Placental epithelial cell (primary cell): ENCODE measurements around the gene PDCD5. TPM values are rescaled to one million over a fixed set of nuclear protein-coding genes. Genes with fewer than 3 reads are reported as not detected.
A peak's percentile ranks its signal among the peaks of the same experiment; 100 is the strongest.

Experiments used
- small RNA-seq: library from RNA; depleted of rRNA; stranded (forward); fragments of <200 nt; gene quantifications from one replicate; pipeline ENCODE3, GENCODE V24; 2012
- total RNA-seq: library from RNA; depleted of rRNA; stranded (reverse); fragments of >200 nt; gene quantifications from 2 replicates; pipeline ENCODE4 v1.2.3, GENCODE V29; 2012

The PDCD5 gene, protein sequence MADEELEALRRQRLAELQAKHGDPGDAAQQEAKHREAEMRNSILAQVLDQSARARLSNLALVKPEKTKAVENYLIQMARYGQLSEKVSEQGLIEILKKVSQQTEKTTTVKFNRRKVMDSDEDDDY
- 36.1 and 50.3 TPM in 2 replicates for total RNA-seq

DNA sequence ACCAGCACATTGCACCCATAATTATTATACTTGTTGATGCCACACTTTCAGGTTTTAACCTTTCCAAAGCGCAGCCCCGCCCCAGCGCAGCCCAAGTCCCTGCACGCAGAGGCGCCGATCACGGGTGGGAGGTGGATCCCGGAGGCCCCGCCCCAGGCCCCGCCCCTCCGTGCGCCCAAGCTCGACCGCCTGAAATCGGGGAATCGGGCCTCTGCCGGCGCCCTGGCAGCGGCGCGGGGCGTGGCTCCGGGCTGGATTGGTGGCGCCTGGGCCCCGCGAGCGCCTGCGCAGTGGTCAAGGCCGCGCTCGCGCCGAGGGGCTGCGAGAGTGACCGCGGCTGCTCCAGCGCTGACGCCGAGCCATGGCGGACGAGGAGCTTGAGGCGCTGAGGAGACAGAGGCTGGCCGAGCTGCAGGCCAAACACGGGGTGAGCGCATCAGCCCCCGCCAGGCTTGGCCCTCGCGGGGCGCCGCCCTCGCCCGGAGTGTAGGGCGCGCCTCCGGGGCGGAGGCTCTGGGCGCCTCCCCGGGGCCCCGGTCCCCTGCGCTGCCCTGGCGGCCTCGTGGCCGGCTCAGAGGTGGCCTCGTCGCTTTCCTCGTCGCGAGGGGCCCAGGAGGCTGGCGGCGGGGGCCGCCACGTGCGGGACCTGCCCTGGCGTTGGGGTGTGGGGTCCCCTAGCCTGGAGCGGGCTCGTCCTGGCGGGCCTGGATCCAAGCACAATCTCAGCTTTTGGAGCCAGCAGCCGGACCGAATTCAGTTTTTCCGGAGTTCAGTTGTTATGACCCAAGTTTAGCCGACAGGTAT is at the start of gene PDCD5:
Gene PDCD5, plus strand, starts transcription at position 290 of the 804 bp plus-strand sequence. Its CDS starts 72 bp downstream, at position 362.

Small RNAs within 50 kb of the gene (small RNA-seq; reads per million reads assigned to genes)
- 0.37 reads per million, percentile 15 among the genes with 10 or more reads in this experiment for gene SNORA68B

Other genes with a start within 250 kb of the PDCD5 start
- 9.0 and 9.8 TPM in 2 replicates for gene ZNF507, start 235.6 kb upstream of the PDCD5 start, total RNA-seq
- 19.2 and 30.5 TPM in 2 replicates for gene DPY19L3, start 175.4 kb upstream of the PDCD5 start, total RNA-seq
- 21.6 and 34.5 TPM in 2 replicates for gene ANKRD27, start 94.0 kb downstream of the PDCD5 start, total RNA-seq
- 0.54 and 0.79 TPM in 2 replicates for gene RGS9BP, start 94.7 kb downstream of the PDCD5 start, total RNA-seq
- 8.2 and 14.9 TPM in 2 replicates for gene NUDT19, start 110.6 kb downstream of the PDCD5 start, total RNA-seq
- 1.6 and 2.6 TPM in 2 replicates for gene TDRD12, start 138.6 kb downstream of the PDCD5 start, total RNA-seq